PC-3 (cell line): ENCODE measurements around the gene PYDC1. TPM values are rescaled to one million over a fixed set of nuclear protein-coding genes. Genes with fewer than 3 reads are reported as not detected.

Source experiments
- ATAC-seq: fragments of 200-7000 bp; cut with Tn5 transposase; 2 replicates; pipeline ENCODE4 v1.9.1; 2020; ENCODE audit warnings: mild to moderate bottlenecking, moderate library complexity
- BruUV-seq: library from RNA; stranded (reverse); fragments of 400-500 nt; replicated peaks from 2 replicates; lab custom pipeline; 2021; lab: Mats Ljungman, UMichigan
- CTCF ChIA-PET: fragments of 300-600 bp; sonication (Branson Sonifier 250); formaldehyde crosslinking; loops from one replicate; lab custom pipeline; 2022; ENCODE audit warnings: antibody characterized with exemption; lab: Charles Lee
- POLR2A ChIA-PET: fragments of 300-600 bp; sonication (Branson Sonifier 250); formaldehyde crosslinking; loops from one replicate; lab custom pipeline; 2022; ENCODE audit warnings: antibody characterized with exemption; ENCODE audit not compliant: unreplicated experiment; lab: Charles Lee
- DNase-seq: peaks from one replicate; pipeline ENCODE4 v3.0.0-alpha.2; 2015
- H2AFZ ChIP-seq: fragments of 300-600 bp; sonication (generic); 2 replicates; pipeline ENCODE4 v1.6.0; 2016; ENCODE audit warnings: antibody characterized with exemption, low read length
- H3F3A ChIP-seq: fragments of 300-600 bp; sonication (generic); one replicate; pipeline ENCODE4 v1.6.0; 2017; ENCODE audit warnings: antibody characterized with exemption, low read length, control low read depth, mild to moderate bottlenecking; ENCODE audit not compliant: unreplicated experiment
- H3K27ac ChIP-seq: fragments of 300-600 bp; sonication (generic); 2 replicates; pipeline ENCODE4 v1.5.1; 2016; ENCODE audit warnings: mild to moderate bottlenecking, low read length
- H3K27me3 ChIP-seq: fragments of 300-600 bp; sonication (generic); 2 replicates; pipeline ENCODE4 v1.6.1; 2016; ENCODE audit warnings: low read length, mixed read lengths
- H3K36me3 ChIP-seq: fragments of 300-600 bp; sonication (generic); 2 replicates; pipeline ENCODE4 v1.6.1; 2016; ENCODE audit warnings: low read depth, mixed run types, low read length, mixed read lengths
- H3K4me1 ChIP-seq: fragments of 300-600 bp; sonication (generic); 2 replicates; pipeline ENCODE4 v1.5.1; 2016; ENCODE audit warnings: low read length; ENCODE audit not compliant: insufficient read depth
- H3K4me2 ChIP-seq: fragments of 300-600 bp; sonication (generic); 2 replicates; pipeline ENCODE4 v1.6.0; 2016; ENCODE audit warnings: low read length
- H3K4me3 ChIP-seq: fragments of 300-600 bp; sonication (generic); 2 replicates; pipeline ENCODE4 v1.5.1; 2016; ENCODE audit warnings: mild to moderate bottlenecking, low read length, mixed read lengths
- H3K79me2 ChIP-seq: fragments of 300-600 bp; sonication (generic); 2 replicates; pipeline ENCODE4 v1.6.1; 2017; ENCODE audit warnings: low read length, mixed read lengths
- H3K9ac ChIP-seq: fragments of 300-600 bp; sonication (generic); 2 replicates; pipeline ENCODE4 v1.6.0; 2016; ENCODE audit warnings: mild to moderate bottlenecking, low read length
- H3K9me2 ChIP-seq: fragments of 300-600 bp; sonication (generic); replicated peaks from 2 replicates; pipeline ENCODE4 v1.6.1; 2016; ENCODE audit warnings: mixed run types, low read length, mixed read lengths
- H3K9me3 ChIP-seq: fragments of 300-600 bp; sonication (generic); 2 replicates; pipeline ENCODE4 v1.6.1; 2016; ENCODE audit warnings: low read length, mixed read lengths
- H4K20me1 ChIP-seq: fragments of 300-600 bp; sonication (generic); 2 replicates; pipeline ENCODE4 v1.6.1; 2016; ENCODE audit warnings: low read length, mixed read lengths
- EZH2 ChIP-seq: fragments of 300-600 bp; sonication (generic); IDR thresholded peaks from one replicate; pipeline ENCODE4 v1.6.1; 2017; ENCODE audit warnings: antibody characterized with exemption, mild to moderate bottlenecking, low read length; ENCODE audit not compliant: unreplicated experiment
- EZH2phosphoT487 ChIP-seq: fragments of 300-600 bp; sonication (generic); IDR thresholded peaks from 2 replicates; pipeline ENCODE4 v1.6.1; 2018; ENCODE audit warnings: mild to moderate bottlenecking, antibody characterized with exemption, low read length, borderline replicate concordance
- intact Hi-C: fragments of 100-400 bp; cut with micrococcal nuclease; formaldehyde crosslinking; loops from 2 replicates; pipeline ENCODE4 v1.9.0; 2023
- total RNA-seq: library from RNA; depleted of rRNA; stranded (reverse); fragments of >200 nt; gene quantifications from 2 replicates; pipeline ENCODE4 v1.2.3, GENCODE V29; 2014
- TF ChIP-seq, protein P1 (sequence below): fragments of 300-600 bp; sonication (generic); conservative IDR thresholded peaks from 2 replicates; pipeline ENCODE4 v1.5.1; 2017; ENCODE audit warnings: antibody characterized with exemption, low read depth, mild to moderate bottlenecking, low read length

PYDC1 gene
- total RNA-seq, 1 experiment from 2014 or later, result not detected

DNA sequence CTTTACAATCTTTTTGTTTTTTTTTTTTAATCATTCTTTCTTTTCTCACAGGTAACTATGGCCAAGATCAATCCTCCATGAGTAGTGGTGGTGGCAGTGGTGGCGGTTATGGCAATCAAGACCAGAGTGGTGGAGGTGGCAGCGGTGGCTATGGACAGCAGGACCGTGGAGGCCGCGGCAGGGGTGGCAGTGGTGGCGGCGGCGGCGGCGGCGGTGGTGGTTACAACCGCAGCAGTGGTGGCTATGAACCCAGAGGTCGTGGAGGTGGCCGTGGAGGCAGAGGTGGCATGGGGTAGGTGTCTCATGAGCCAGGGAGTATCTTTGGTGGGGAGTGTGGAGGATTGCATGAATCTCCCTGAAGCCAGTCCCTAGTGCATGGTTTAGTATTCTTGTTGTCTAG is 32.0 kb downstream of the PYDC1 start:
- ChIA-PET POLR2A (no interaction called here), CTCF (no interaction called here)
- no peaks in the 10 kb centered on the region for H3K27me3 ChIP-seq
- no peak overlapping the region for H3K4me2 ChIP-seq
- H3K4me1 ChIP-seq, result 0 out of 2 replicates have a peak, but pooled peaks cover 6% of the 10 kb centered on the region
- H4K20me1 ChIP-seq, result peaks cover 91% of the 10 kb centered on the region
- H3K9me2 ChIP-seq, result no peaks in the 10 kb centered on the region
- H3K27ac ChIP-seq, result no peak overlapping the region
- peaks cover 83% of the 10 kb centered on the region for H3K36me3 ChIP-seq
- H3K4me3 ChIP-seq, result no peak overlapping the region
- intact Hi-C loops, result no loop called here
- H3K79me2 ChIP-seq, result peaks cover 77% of the 10 kb centered on the region
- no peaks in the 10 kb centered on the region for H3F3A ChIP-seq
- DNase-seq, result no peak
- no peak for ATAC-seq
- no peak overlapping the region for H2AFZ ChIP-seq
- no peak overlapping the region for H3K9ac ChIP-seq
- TF ChIP-seq EZH2 (no peak), EZH2phosphoT487 (no peak)
- TF ChIP-seq, protein P1, sequence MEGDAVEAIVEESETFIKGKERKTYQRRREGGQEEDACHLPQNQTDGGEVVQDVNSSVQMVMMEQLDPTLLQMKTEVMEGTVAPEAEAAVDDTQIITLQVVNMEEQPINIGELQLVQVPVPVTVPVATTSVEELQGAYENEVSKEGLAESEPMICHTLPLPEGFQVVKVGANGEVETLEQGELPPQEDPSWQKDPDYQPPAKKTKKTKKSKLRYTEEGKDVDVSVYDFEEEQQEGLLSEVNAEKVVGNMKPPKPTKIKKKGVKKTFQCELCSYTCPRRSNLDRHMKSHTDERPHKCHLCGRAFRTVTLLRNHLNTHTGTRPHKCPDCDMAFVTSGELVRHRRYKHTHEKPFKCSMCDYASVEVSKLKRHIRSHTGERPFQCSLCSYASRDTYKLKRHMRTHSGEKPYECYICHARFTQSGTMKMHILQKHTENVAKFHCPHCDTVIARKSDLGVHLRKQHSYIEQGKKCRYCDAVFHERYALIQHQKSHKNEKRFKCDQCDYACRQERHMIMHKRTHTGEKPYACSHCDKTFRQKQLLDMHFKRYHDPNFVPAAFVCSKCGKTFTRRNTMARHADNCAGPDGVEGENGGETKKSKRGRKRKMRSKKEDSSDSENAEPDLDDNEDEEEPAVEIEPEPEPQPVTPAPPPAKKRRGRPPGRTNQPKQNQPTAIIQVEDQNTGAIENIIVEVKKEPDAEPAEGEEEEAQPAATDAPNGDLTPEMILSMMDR, result no peak
- H3K9me3 ChIP-seq, result no peaks in the 10 kb centered on the region
- no TSS peak for BruUV-seq

DNA sequence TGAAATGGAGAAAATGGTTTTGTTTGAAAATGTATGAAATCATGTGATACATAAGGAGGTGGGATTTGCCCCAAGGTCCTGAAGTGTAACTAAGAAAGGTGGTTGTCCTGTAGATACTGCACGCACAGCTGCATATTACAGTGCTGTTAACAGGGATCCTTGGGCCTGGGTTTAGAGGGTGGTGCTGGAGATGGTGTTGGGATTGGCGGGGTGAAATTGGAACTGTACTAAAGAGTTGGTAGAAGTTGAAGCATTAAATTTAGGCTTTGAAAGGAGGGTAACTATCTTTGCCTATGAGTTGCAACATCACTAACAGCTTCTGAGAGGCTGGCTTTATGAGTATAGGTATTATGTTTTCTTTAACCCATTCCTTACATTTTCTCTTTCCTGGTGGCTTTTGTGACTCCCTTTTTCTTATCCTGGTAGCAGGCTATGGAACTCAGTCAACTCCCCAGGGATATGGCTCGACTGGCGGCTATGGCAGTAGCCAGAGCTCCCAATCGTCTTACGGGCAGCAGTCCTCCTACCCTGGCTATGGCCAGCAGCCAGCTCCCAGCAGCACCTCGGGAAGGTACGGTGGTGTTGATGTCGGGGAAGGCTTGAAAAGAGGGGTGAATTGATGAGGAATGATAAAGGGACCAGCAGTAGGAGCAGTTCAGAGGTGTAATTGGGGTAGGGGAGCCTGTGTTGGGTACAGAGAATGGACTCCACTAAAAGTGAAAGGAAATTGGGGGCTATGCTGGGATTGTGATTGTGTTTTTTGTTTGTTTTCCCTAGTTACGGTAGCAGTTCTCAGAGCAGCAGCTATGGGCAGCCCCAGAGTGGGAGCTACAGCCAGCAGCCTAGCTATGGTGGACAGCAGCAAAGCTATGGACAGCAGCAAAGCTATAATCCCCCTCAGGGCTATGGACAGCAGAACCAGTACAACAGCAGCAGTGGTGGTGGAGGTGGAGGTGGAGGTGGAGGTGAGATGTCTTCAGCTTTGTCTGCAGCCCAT is 33.2 kb downstream of the PYDC1 start:
- peak overlapping the region; percentile 98; the same call in 1 of the 2 replicates for H3K4me3 ChIP-seq
- peaks cover 79% of the 10 kb centered on the region for H4K20me1 ChIP-seq
- H3K27me3 ChIP-seq, result no peaks in the 10 kb centered on the region
- POLR2A ChIA-PET, result interaction anchor here (0.5 kb wide), 1 partner anchor 83 kb away, joined by 3 read pairs; no protein-coding TSS in a partner anchor
- H3F3A ChIP-seq, result no peaks in the 10 kb centered on the region
- CTCF ChIA-PET, result interaction anchor here (0.6 kb wide), 1 partner anchor 18 kb away, joined by 4 read pairs; no protein-coding TSS in a partner anchor
- H3K9me3 ChIP-seq, result no peaks in the 10 kb centered on the region
- no peaks in the 10 kb centered on the region for H3K9me2 ChIP-seq
- BruUV-seq, result TSS peak; percentile 2
- peaks cover 84% of the 10 kb centered on the region for H3K79me2 ChIP-seq
- H2AFZ ChIP-seq, result no peak overlapping the region
- H3K9ac ChIP-seq, result no peak overlapping the region
- ATAC-seq, result no peak
- peak overlapping the region; percentile 93; the same call in 1 of the 2 replicates for H3K4me2 ChIP-seq
- H3K27ac ChIP-seq, result no peak overlapping the region
- H3K36me3 ChIP-seq, result peaks cover 72% of the 10 kb centered on the region
- intact Hi-C loops, result no loop called here
- H3K4me1 ChIP-seq, result peaks cover 10% of the 10 kb centered on the region; the same call in 1 of the 2 replicates
- no peak for DNase-seq
- TF ChIP-seq, protein P1, result no peak
- TF ChIP-seq EZH2phosphoT487, result no peak
- TF ChIP-seq EZH2, result no peak
